ENCODE measurements around the gene TBC1D5.
"Not testable (repeated sequence)": the region's sequence is repeated elsewhere in the genome, so short reads cannot be mapped to it uniquely, and the experiment has no call there.

Gene TBC1D5

DNA sequence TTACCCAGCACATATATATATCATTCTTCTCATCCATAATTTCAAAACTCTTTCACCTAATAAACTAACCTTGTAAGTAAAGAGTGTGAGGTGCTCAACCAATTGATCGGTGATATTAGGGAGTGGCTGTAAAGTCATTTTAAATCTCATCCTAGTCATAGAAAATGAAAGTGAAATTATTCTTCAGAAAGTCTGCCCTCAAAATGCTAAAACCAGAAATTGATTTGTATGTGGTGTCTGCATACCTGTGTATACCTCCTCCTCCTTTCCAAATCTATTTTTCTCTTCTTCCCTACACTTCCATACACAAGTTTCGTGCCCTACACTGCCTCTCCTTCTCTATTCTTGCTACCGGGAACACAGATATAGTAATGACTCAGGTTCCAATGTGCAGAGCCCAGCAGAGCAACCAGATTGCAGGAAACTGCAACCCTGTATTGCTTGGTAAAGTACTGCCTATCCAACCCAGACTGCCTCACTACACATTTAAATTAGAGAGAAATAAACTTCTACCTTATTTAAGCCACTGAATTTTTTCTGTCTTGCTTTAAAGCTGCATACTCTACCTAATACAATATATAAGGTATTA is 7.4 kb upstream of the TBC1D5 start:
- no peak for DNase-seq (ENCODE audit: low spot score)

DNA sequence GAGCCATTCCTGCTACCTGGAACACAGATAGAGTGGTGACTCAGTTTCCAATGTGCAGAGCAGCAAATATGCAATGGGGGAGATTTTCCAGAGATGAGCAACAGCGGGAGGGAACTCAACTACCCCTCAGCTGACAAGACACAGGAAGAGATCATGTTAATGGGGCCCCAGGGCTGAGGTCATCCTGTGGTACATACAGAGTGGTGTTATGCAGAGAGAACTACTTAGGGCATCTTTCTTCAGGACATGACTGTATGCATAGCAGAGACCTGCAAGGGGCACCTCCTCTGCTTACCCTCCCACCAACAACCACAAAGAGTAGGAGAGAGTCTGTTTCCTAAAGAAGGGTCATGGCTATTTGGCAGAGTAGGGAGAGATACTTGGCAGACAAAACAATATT is 6.8 kb upstream of the TBC1D5 start:
- peak; percentile 20 for DNase-seq (ENCODE audit: low spot score)

DNA sequence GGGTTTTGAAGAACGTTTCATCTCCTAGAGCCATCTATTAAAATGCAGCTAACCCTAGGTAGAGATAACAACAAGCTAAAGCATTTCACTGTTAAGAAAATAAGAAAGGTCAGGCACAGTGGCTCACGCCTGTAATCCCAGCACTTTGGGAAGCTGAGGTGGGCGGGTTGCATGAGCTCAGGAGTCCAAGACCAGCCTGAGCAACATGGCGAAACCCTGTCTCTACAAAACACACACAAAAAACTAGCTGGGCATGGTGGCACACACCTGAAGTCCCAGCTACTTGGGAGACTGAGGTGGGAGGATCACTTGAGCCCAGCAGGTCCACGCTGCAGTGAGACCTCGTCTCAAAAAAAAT is 5.4 kb upstream of the TBC1D5 start:
- DNase-seq (ENCODE audit: low spot score) = no peak

DNA sequence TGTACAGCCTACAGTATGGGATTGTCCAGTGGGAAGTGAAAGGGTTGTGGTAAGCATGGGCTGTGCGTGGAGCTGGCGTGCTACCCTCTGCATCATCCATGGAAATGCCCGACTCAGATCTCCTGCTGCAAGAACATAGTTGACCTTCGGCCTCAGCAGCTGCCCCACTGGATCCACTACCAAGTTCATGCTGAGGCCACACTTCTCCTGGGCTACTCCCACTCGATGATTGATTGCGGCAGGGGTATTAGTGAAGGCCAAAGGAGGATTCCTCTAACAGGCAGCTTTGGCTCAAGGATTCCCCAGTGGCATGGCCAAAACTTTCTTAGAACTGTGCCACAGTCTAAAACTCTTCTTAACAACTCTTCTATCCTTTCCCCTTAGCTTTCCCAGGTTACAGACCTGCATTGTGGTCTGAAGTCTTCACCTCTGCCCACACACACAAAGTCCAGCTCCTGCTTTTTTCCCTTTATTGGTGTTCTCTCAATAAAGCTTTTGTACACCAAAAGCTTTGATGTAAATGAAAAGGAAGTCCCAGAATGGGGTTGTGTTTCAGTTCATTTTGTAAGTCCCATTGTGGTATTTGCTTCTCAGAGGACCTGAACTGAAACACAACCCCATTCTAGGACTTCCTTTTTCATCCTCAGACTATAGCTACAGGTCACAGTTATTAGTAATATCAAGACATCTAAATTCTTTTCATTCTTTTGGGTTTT is 4.9 kb upstream of the TBC1D5 start:
- no peak for DNase-seq (ENCODE audit: low spot score)

DNA sequence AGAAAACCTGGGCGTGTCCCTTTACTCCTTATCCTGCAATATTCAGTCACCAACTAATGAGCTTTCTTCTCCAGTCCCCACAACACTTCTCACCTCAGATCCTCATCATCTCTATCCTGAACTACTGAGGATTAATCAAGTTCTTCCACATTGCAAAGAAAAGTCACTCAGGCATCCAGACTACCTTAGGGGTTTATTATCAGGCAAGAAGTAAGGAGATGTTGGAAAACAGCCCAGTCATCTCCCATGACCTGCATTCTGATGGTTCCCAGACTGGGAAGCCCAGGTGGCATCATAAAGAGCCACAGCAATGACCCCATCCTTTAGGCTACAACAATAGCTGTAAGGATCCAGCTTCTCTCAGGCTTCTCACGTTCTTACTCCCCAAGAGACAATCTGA is 3.5 kb upstream of the TBC1D5 start:
- DNase-seq (ENCODE audit: low spot score) = no peak

DNA sequence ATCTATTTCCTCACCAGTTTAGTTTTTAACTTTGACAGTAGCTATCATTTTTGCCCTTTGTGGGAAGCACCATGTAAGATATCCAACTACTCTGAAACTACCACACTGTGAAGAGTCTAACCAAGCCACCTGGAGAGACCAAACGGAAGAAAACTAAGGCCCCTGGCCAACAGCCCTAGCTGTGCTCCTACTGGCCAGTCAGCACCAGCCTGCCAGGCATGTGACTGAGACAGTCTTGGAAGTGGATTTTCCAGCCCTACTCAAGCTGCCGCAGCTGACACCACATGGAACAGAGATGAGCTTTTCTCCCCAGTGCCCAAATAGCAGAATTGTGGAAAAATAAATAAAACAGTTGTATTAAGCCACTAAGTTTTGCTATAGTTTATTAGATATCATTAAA is 2.9 kb upstream of the TBC1D5 start:
- DNase-seq (ENCODE audit: low spot score) = no peak

DNA sequence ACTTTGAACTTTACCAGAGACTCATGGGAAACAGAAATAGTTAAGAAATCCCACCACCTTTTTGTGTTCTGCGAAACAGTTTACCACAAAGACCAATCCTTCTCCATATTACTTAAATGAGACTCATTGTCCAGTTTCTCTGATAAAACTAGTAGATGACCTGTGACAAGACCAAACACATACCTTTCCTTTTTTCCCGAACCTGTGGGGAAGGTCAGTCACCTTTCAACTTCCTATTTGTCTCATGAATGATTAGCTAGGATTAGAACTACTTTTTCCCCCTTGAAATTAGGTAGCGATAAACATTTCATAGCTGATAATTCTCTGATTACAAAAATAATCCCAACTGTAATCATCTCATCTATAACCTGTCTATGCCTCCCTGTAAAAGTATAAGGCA is 2.3 kb upstream of the TBC1D5 start:
- no peak for DNase-seq (ENCODE audit: low spot score)

DNA sequence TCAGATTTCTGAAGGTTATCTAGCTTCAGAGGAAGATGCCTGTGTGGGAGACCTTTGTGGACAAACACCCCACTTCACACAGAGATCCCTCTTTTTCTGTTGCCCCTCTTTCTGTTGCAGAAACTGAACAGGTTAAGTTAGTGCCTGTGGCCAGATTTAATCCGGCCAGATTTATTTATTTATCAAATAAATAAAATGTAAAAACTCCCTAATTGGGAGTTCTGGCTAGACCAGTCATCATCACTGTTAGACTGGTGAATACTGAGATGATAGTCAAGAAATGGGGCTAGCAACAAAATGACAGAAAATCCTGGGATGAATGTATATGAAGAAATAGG is 1.2 kb upstream of the TBC1D5 start:
- DNase-seq (ENCODE audit: low spot score) = no peak

DNA sequence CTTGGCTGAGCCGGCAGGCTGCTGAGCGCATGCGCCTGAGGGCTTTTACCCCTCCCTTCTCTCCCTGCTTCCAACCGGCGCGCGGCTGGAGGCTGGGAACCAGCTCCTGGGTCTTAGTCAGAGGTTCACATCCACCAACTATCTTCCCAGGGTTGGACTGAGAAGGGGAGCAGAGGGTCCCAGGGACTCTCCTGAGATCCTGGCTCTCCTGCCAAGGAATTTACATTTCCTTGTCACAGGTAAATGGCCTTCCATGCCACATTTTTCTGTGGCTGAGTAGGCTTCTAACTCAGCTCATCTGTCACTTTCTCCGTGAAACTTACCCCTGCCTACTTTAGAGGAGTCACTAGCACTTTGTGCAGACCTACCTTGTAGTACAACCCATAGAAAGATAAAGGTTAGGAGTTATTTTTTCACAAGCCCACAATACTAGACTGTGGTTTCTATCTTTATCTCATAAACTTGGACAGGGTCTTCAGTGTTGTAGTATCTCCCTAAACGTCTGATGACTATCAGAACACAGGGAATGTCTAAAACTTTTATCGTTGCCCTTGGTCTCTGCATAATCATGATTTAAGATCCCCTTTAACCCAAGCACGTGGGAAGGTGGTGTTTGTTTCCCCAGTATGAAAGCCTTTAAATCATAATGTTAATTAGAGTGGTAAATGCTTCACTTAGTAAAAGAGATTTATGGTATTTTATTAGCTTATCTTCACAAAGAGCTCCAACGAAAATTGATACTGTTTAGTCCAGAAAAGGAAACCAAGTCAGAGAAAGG is 638 bp upstream of the TBC1D5 start:
- DNase-seq (ENCODE audit: low spot score) = no peak

DNA sequence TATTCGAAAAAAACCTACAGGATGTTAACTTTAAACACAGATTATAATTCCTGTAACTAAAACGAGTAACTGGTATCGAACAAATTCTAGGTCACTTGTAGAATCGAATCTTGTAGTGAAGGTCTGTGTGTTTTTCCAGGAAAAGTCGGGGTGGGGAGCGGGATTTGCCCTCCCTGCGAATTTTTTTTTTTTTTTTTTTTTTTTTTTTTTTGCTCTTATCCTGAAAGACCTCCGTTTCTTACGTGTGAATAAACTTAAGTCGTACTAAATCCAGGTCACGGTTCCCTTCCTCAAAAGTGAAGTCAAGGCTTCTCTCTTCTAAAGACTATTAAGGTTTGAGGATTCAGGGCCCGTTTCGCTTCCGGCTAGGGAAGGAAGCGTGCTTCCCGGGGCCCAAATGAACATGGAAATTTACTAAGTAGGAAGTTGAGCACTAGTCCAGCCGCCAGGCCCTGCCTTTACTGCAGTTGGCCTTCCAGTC is 770 bp downstream of the TBC1D5 start:
- peak; percentile 21 for DNase-seq (ENCODE audit: low spot score)

DNA sequence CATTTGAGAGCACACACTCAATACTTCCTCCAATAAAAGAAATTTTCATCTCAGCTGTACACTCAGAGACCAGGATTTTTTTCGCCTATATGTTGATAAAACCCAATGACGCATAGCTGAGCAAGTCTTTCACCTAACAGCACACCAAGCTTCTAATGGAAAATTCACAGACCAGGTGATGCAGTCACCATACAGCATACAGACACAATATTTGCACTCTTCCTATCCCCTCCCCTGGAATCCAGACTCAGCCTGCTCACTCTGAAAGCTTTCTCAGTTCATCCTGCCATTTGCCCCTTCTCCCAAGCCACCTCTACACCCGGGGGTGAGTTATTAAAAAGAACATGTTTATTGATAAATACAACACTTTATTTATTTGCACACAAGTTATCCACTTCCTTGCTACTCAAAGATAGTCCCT is 1.7 kb downstream of the TBC1D5 start:
- DNase-seq (ENCODE audit: low spot score) = peak; percentile 5

DNA sequence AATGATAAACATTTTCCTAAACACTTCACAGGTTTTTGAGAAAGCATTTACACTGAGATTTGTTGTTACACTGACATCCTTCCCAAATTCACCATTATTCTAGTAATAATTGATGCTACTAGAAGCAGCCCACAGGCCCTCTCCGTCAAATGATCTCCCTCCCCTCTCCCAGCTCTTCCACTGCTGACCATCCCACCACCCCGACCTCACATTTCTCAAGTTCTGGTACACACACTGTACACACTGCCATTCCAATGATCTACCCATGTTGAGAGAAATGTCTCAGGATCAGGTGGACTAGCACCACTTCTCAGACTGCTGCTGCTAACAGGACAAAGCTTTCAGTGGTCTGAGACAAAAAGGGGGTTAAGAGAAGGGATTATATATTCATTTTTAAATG is 3.5 kb downstream of the TBC1D5 start:
- DNase-seq (ENCODE audit: low spot score) = no peak

DNA sequence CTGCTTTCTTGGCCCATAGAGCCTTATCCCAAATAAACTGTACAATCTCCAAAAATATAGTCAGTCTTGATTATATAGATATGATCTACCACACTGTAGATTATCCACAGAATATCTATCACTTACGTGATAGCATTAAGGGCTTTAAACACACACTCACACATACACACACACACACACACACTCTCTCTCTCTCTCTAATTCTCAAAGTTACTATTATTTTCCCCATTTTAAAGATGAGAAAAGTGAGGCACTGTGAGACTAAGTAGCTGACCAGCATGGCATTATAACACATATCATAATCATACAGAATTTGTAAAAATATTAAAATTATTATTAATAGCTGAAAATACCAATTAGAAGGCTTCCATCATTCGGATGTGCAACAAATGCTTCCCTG is 4.2 kb downstream of the TBC1D5 start:
- DNase-seq (ENCODE audit: low spot score) = no peak

DNA sequence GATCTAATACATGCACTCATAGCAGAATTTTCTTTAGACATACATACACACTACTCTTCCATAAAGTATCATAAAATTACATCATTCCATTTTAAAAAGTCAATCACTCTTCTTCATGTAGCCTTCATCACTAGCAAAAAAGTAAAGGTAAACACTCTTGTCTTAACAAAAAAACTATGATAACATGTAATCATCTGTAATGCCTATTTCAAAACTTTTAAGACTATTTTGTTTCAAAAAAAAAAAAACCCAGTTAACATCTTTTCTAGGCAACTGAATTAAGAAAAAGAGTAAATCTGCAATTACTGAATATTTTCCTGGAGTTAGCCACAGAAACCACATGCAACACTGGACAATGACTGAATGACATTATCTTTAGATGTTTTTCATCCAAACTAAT is 4.8 kb downstream of the TBC1D5 start:
- DNase-seq (ENCODE audit: low spot score) = no peak

DNA sequence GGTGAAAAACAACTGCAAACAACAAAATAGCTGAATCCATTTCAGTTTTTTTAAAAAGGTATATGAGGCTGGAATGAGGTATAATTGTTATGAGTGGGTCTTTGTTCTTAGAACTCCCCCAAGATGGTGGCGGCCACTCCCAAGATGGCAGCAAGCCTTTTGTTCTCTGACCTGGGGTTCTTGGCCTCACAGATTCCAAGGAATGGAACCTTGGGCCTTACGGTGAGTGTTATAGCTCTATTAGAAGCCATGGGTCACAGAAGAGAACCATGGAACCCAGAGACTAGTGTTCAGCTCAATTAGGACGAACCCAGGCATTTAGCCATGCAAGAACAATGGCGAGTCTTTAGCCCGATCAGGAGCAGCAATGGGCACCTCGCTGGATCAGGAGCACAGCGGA is 7.1 kb downstream of the TBC1D5 start:
- not testable (repeated sequence) for DNase-seq (ENCODE audit: low spot score)

DNA sequence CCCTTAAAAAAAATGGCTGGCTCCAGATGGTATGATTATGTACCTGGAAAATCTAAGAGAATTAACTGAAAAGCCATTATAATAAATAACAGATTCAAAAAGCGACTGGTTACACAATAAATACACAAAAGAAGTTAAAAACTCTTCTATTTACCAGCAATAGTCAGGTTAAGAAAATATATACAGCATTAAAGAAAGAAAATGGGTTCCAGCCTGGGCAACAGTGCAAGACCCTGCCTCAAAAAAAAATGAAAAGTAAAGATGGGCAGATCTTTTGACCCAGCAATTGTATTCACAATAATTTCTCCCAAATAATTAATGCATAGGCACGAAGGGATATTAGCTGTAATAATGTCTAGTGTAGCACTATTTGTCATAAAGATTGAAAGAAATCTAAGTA is 8.7 kb downstream of the TBC1D5 start:
- no peak for DNase-seq (ENCODE audit: low spot score)

DNA sequence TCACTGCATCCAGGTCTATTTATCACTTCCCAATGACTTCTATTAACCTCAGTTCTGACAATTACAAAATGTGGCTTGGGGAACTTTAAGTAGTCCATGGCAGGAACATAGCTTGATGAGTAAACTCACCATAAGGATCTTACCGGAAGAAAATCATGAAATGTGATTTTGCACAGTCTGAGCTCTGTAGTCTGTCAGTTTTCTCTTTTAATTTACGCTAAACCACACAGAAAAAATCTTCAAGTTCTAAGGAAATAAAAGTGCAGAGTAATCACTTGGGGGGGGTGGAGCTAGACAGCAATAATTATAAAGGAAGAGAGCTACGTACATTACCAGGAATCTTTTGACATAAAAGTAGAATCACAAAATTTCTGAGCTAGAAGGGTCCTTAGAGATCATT is 9.2 kb downstream of the TBC1D5 start:
- no peak for DNase-seq (ENCODE audit: low spot score)

DNA sequence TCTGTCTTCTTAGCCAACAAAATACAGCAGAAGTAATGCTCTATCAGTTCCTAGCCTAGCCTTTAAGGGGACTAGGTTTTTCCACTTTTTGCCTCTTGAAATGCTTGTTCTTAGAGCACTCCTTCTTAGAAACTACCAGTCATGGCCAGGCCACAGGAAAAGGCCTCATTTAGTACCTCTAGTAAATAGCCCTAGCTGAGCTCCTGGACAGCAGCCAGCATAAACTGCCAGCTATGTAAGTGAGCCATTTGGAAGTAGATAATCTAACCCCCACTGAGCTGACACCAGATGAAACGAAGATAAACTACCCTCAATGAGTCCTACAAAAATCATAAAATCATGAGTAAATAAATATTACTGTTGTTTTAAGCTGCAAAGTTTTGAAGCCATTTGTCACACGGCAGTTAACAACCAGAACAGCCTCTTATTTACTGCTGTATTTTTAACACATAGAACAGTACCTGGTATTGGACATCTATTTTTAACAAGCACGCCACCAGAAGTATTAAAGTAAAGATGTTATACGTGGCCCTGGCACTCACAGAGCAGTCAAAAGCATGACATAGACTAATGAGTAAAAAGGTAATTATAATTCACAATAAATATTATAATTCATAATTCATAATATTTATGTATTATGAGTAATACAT is 12.0 kb downstream of the TBC1D5 start:
- no peak for DNase-seq (ENCODE audit: low spot score)

DNA sequence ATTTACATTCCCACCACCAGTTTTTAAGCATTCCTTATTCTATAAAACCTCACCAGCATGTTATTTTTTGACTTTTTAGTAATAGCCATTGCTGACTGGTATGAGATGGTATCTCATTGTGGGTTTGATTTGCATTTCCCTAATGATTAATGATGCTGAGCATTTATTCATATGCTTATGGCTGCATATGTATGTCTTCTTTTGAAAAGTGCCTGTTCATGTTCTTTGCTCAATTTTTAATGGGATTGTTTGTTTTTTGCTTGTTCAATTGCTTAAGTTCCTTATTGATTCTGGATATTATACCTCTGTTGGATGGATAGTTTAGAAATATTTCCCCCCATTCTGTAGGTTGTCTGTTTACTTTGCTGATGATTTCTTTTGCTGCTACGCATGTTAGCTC is 16.1 kb downstream of the TBC1D5 start:
- DNase-seq (ENCODE audit: low spot score) = no peak

DNA sequence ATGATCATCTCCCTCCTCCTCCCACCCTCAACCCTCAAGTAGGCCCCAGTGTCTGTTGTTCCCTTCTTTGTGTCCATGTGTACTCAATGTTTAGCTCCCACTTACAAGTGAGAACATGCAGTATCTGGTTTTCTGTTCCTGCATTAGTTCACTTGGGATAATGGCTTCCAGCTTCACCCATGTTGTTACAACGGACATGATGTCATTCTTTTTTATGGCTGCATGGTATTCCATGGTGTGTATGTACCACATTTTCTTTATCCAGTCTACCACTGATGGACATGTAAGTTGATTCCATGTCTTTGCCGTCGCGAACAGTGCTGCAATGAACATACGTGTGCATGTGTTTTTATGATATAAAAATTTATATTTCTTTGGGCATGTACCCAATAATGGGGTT is 16.6 kb downstream of the TBC1D5 start:
- DNase-seq (ENCODE audit: low spot score) = not testable (repeated sequence)

DNA sequence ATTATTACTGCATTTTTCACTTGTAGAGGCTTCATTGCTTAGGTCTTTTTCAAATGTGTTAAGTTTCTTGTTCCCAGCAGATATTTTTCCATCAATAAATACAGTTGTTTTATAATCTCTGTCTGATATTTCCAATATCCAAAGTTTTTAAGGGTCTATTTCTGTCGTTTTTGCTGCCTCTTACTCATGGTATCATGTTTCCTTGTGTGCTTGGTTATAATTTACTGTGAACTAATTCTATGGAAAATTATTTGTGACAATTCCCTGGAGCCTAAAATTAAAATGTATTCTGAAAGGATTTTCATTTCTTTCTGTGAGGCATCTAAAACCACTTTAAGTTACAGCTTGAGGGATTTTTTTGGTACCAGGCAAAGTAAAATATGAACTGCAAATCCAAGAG is 17.5 kb downstream of the TBC1D5 start:
- no peak for DNase-seq (ENCODE audit: low spot score)

DNA sequence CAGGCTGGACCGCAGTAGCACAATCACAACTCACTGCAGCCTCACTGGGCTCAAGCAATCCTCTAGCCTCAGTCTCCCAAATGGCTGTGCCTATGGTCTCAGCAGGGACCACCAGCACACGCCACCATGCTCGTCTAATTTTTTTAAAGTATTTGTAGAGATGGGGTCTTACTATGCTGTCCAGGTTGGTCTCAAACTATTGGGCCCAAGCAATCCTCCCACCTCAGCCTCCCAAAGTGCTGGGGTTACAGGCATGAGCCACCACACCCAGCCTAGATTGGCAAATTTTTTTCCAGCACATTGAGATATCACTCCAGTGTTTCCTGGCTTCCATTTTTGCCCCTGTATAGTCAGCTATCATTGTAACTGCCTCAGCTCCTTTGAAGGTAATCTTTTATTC is 18.3 kb downstream of the TBC1D5 start:
- DNase-seq (ENCODE audit: low spot score) = no peak

DNA sequence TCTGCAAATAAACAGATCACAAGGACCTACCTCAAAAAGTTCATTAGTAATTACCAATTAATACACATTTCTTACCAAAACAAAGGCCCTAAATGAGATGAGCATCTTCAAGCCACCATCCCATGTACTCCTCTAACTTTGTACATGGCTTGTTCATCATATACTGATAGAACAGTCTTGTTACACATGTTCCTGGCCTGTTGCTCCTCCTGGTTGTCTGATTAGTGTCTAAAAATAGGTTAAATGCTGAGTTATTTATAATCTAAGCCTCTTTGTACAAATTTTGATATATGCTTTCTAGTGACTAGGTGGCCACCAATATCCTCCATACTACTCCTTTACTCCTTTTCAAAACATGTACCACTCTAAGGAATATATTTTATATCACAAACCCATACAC is 25.0 kb downstream of the TBC1D5 start:
- no peak for DNase-seq (ENCODE audit: low spot score)

Data from CD4-positive, alpha-beta T cell treated with Interleukin-2 at 100 ng/mL for 4 hours (primary cell).